HG03066 (cell line): ENCODE results near the gene CFC1B.
A peak's percentile ranks its signal among the peaks of the same experiment; 100 is the strongest.
"Not testable (repeated sequence)": the region's sequence is repeated elsewhere in the genome, so short reads cannot be mapped to it uniquely, and the experiment has no call there.

ENCODE experiments used
- ATAC-seq: cut with Tn5 transposase; IDR thresholded peaks from one replicate; pipeline ENCODE4 v1.9.1; 2021; ENCODE audit warnings: low read depth; ENCODE audit not compliant: unreplicated experiment

The CFC1B gene

DNA sequence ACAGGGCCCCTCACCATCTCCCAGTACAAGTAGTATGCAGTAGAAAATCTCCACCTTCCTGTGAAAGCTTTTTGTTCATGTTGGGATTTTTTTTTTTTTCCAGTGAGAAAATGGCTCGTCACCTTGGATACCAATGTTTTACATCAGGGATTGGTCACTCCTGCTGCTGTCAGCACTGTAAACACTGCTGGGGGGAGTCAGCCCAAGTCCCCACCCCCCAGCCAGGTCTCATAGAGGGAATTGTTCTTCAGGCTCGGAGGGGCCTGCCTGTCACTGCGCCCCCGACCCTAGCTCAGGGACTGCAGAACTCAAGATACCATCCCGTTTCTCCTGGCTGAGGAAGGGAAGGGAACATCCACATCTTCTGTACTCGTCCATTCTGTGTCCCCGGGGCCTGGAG is at the start of gene CFC1B:
CFC1B (plus strand) TSS at position 231 of the 400 bp plus-strand sequence. CDS start 263 bp downstream, outside the sequence.
- ATAC-seq = not testable (repeated sequence)

DNA sequence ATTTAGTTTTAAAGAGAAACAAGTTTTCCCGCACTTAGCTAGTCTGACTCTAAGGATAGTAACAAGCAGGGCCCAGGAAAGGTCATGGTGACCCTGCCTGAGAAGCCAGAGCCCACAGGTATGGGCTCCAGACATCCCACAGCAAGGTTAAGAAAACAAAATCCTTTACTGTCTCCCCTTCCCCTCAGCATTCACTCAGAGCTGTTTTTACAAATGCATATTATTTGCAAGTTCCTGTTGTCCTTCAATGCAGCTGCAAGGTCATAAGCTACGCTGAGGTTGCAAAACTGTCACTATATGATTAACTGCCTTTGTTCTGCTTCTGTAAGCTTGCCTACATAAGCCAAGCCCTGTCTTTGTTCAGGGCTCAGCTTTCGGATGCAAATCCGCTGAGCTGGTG is 29.9 kb upstream of the CFC1B start:
- not testable (repeated sequence) for ATAC-seq

DNA sequence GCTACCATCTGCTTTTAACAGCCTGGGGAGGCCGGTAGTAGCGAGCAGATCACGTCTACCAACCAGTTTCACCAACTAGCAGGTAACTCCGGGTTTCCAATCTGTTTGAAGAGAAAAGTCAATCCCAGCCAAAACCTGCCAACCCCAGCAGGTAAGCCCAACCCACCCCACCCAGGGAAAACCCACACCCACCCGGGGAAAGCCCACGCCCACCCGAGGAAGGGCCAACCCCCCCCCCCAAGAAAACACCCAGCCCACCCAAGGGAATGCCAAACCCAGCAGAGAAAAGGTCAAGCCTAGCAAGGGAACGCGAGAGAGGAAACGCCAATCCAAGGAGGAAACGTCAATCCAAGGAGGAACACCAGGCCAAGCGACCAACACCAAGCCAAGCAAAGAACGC is 11.8 kb upstream of the CFC1B start, which contains the start of gene POTEI:
POTEI (minus strand) TSS at position 101 of the 400 bp plus-strand sequence; CDS start at position 8, 93 bp downstream.
- not testable (repeated sequence) for ATAC-seq

DNA sequence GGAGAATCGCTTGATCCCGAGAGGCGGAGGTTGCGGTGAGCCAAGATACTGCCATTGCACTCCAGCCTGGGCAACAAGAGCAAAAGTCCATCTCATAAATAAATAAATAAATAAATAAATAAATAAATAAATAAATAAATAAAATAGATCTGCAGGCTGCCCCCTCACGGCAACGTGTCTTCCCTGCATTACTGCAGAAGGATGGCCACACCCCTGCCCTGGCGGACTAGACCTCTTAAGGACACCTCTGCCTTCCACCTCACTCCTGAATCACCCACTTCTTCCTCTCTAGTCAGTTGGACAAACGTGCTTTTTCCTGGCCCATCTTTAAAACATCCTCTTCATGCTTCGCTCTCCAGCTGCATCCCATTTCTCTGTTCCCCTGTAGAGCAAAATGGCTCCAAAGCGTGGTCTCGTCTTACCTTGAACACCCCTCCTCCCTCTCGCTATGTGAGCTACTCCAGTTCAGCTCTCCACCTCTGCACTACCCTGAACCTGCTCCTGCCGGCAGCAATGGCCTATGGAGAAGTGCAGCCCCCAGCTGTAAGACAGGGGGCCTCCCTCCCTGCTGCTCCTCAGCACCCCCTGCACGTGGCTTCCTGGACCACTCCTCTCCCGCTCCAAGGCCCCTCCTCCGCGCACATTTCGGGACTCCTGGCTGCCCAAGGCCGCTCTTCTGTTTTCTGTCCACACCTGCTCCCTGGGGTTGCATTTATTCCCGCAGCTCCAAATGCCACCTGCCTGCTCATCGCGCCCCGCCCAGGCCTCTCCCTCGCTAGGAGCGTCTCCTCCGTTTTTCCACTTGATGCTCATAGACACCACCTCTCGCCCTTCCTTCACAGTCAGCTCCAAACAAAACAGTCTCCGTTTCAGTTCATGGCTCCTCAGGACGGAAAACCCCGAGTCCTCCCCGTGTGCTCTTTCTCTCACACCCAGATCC is 9.9 kb upstream of the CFC1B start:
- ATAC-seq = not testable (repeated sequence)

DNA sequence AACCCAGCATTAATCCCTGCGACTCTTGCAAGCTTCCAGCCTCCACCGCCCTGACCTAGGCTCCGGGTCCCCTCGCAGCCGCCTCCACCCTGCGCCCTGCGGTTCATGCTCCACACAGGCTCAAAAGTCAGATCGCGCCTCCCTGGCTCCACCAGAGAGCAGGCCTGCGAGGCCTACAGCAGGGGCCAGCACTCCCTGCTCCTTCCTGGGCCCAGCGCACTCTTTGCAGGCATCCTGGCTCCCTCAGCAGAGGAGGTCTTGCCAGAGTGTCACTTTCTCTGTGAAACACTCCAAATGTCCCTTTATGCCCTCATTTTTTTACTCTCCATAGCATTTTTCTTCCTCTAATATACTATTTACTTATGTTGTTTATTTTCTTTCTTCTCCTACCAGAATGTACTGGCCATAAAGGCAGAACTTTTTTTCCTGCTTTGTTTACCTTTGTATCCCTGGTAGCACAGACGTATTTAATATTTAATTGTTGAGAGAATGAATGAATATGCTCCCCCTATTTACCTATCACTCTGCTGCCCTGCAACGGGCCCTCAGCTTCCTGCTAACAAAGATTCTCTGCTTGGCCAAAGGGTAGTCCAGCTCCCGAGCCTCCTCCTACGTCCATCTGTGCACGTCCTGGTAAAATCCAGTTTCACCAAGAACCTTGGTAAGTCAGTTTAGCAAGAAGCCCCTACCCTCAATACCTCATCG is 9.1 kb upstream of the CFC1B start:
- not testable (repeated sequence) for ATAC-seq

DNA sequence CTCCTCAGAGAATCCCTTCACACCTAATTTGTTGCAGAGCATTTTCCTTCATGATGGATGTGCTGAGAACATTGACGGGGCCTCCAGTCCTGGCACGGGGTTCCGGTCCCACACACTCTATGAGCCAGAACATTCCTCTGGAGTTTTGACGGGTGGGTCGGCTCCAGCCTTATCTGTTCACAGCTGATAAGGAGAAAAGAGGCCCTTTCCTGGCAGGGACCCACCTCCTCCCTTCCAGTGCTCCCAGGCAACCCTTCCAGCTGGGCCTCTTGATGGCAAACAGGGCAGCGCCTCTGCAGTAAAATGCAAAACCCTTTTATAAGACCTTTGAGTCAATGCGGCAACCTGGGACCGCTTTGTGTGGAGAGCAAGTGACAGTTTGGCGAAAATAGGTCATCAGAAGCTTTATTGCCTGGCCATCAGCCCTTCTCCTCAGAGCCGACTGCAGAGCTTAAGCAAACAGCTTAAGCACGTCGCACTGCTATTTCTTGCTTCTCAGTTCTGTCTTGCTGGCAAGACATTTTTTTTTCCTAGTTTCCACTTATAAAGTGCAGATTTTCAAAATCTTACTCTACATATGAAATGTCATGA is 2.4 kb upstream of the CFC1B start:
- not testable (repeated sequence) for ATAC-seq

DNA sequence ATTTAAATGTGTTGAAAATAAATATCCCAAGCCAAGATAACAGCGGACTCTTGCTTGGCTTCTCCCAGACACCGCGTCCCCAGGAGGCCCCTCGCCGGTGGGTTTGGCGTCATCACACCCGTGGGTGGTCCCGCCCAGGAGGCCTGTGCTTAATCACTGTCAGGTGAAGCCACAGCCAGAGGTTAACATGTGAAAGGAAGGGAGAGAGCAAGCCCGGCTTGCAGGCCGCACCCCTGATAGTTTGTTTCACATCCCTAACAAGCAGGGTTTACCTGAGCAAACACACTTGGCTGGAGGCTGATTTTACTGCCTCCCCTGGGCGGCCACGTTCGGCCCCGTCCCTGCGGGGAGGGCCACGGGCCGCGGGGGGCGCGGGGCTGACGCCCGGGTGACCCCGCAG is 1.4 kb downstream of the CFC1B start:
- ATAC-seq = not testable (repeated sequence)

DNA sequence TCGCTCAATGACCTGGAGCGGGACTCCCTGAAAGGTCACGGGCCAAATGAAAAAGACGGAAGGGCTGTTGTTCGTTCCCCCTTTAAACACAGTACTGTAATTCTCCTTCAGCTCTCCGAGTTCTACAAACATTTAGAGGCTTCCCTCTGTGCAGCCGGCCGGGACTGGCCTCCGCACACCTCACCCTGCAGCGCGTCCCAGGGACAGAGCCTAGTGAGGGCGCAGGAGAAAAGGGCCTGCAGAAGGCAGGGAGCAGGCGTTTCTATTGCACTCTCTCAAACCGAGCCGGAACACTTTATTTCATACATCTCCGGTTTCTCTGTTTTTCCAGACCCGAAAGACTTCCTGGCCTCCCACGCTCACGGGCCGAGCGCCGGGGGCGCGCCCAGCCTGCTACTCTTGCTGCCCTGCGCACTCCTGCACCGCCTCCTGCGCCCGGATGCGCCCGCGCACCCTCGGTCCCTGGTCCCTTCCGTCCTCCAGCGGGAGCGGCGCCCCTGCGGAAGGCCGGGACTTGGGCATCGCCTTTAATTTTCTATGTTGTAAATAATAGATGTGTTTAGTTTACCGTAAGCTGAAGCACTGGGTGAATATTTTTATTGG is 6.4 kb downstream of the CFC1B start:
- not testable (repeated sequence) for ATAC-seq

DNA sequence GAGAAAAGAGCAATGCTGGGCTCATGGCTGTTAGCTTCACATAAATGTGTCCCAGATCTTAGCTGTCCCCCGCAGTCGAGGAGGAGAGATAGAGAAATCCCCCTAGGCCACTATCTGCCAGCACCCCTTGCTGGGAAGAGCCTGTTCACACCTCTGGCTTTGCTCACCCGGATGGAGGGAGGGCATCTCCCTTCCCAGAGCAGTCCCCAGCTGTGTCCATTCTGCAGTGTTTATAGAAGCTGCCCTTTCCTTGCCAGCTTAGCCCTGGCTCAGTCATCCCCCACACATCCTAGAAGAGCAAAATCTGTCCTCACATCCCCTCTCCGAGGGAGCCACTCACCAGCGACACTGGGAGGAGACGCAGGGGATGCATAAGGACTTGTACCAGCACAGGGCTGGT is 8.5 kb downstream of the CFC1B start:
- not testable (repeated sequence) for ATAC-seq

DNA sequence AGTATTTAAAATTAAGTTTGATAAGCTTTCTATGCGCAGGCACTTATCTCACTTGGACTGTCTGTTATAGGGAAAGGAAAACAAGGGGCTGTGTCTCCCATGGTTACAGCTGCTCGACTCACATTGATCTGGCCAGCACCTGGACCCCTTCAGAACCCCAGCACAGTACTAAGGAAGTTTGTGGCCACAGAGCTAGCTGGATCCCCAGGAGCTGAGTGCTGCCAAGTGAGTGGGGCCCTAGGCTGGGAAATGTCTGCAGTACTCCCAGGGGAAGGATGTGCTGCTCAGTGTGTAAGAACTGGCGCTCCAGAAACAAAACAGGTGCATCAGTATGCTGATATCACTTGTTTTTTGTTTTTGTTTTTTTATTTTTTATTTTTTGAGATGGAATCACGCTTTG is 9.2 kb downstream of the CFC1B start:
- ATAC-seq = not testable (repeated sequence)

DNA sequence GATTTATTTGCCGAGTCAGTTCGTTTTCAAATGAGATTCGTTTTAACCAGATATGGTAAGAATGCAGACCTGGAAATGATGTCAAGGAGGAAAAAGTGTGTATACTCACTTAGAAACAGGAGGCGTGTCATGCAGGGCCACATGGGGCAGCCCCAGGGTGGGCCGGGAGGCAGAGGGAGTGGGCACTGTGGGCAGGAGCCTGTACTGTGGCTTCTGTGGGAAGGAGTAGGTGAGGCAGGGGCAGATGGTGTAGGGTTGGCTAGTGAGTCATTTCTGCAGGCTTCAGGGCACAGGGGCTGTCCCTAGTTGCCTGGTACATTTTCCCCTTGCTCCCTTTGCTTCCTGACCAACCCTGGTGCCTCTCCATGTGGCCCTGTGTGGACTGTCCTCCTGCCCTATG is 10.2 kb downstream of the CFC1B start:
- ATAC-seq = peak; percentile 52

DNA sequence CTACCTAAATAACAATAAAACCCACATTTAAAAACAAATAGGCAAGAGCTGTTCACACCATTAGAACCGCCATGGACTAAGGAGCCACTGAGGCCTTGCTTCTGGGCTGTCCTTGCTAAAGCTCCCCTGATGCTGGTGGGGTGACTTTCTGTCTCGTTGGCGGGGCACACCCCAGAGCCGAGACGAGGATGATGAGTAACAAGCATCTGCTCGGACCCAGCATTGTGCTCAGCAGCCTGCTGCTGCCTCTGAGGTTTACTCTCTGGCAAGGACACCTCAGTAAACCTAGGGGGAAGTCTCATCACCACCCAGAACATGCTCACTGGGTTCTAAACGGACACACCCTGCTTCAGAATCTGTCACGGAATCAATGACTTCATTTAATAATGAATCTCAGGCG is 10.7 kb downstream of the CFC1B start:
- ATAC-seq = not testable (repeated sequence)

DNA sequence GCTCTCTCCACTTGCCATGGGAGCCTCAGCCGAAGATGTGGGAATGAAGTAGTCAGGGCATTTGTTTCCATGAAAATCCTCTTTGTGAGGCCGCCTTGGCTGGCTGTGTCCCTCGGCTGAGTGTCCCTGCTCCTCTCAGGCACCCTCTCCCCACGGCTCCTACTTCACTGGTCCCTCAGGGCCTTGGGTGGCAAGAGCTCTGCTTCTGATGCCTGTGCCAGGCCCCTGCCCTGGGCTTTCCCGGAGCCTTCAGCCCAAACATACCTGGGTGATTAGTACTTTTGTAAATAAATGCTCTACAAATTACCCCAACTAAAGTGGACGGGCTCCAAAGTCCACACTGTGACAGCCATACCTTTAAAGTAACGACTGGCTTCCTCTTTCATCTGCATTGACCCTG is 15.6 kb downstream of the CFC1B start:
- ATAC-seq = not testable (repeated sequence)

DNA sequence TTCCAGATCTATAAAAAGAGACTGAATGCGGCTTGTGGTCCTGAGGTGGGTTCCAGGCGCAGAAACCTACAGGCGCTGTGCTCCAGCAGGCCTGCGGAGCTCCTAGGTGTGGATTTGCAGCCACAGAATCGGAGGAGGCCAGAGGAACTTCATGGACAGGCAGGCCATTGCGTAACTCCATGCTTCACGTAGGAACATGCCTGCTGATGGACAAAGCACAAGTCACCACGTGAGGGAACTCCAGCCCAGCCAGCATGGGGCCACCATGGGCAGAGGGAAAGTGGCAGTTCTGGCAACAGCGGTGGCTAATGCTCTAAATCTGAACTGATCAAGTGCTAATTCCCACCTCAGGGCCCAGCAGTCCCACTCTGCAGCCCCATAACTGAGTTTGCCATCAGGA is 17.2 kb downstream of the CFC1B start:
- ATAC-seq = not testable (repeated sequence)

DNA sequence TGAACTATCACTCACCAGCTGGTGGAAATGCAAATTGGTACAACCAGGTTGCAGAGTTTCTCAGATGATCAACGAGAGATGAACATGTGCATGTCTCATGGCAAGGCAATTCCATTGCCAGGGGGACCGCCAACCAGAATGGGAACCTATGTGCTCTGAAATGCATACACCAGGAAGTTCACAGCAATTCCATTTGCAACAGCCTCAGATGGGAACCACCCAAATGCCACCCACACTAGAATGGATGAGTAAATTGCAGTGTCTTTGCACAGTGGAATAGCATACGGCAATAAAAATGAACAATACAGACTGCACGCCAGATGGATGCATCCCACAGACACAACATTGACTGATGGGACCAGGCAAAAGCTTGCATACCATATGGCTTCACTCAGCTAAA is 21.8 kb downstream of the CFC1B start:
- ATAC-seq = not testable (repeated sequence)

DNA sequence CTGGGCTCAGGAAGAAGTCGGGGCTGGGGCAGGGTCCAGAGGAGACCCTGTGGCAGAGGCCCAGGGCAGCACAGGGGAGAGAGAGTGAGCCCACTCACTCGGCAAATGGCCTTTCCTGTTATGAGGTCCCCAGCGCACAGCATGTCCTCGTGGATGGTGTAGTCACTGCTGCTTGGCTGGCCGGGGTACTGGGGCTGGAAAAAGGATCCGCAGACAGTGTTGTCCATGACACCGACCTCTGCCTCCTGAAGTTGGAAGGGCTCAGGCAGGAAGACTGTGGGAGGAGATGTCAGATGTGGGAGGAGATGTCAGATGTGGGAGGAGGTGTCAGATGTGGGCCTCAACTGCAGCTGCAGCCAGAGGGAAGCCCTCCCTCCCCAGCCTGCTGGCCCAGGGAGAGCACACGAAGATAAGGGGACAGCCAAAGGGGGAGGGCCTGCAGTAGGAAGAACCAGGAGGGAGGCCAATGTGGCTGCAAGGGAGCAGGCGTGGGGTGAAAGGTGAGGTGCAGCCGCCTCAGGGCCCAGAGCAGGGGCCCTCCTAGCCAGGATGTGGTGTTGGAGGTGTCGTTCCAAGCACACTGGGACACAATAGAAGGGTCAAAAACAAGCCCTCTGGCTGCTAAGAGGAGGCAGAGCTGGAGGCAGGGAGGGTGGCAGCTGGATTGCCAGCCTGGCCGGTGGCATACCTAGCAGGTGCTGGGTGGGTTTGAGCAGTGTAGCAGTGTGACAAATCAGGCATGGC is 22.9 kb downstream of the CFC1B start:
- ATAC-seq = not testable (repeated sequence)

DNA sequence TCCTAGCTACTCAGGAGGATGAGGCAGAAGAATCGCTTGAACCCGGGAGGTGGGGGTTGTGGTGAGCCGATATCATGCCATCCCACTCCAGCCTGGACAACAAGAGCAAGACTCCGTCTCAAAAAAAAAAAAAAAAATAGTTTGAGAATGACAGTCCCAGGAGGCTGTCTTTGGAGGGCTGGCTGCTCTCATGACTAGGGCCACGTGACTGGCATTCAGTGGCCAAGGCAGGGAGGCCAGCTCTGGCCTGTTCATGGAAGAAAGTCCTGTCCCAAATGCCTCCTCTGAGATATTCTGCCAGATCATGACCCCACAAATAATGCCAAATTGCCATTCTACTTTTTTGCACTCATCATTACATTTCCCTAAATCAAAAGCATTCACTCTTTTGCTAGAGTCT is 24.0 kb downstream of the CFC1B start:
- ATAC-seq = not testable (repeated sequence)

DNA sequence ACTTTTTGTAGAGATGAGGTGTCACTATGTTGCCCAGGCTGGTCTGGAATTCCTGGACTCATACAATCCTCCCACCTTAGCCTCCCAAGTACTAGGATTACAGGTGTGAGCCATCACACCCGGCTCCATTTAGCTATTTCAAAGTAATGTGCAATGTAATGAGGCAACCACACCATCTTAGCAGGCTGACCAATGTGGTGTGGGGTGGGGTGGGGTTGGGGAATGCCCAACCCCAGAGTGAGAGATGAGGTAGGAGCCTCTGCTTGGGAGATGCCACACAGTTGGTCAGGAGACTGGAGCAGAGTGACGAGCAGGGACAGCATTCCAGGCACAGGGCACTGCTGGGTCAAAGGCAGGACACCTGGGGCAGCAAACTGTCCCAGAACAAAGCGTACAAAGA is 27.4 kb downstream of the CFC1B start:
- not testable (repeated sequence) for ATAC-seq

DNA sequence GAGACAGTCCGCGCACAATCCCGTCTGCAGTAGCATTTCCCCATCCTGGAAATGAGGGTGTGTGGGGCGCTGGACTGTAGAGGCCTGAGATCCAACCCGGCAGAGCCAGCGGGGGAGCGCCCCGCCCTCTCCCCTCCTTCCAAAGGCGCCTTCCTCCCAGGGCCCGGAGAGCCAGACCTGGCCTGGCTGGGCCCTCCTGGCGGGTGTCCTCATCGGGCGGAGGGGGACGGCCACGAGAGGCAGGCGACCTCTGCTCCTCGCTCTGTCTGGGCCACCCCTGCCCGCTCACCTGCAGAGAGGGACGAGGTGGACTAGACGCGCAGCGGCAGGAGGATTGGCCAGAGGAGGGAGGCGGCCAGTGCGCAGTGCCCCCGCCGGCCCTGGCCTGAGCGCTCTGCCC is 28.5 kb downstream of the CFC1B start:
- not testable (repeated sequence) for ATAC-seq

DNA sequence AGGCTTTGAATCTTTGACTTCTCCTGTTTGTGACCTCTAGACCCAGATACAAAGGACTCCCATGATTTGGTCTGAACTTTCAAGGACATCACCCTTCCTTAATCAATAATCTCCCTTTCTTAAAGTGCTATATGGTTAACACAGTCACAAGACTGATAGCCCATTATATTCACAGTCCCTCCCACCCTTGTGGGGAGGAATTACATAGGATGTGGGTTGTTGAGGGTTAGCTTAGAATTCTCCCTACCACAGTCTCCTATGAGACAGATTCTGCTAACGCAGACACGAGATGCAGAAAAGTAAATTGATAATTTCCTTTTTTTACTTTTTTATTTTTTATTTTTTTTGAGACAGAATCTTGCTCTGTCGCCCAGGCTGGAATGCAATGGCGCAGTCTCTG is 33.2 kb downstream of the CFC1B start:
- ATAC-seq = not testable (repeated sequence)
